WTC11 (cell line): ENCODE data around the gene MACROD2.

Experiments used
- AFF4 ChIP-seq: sonication (generic); formaldehyde crosslinking; IDR thresholded peaks from 2 replicates; pipeline ENCODE4 v1.8.1; 2023; ENCODE audit warnings: mild to moderate bottlenecking, missing genetic modification reagents, borderline replicate concordance
- CTCF ChIP-seq: fragments of 200-600 bp; IDR thresholded peaks from 2 replicates; pipeline ENCODE4 v1.8.0; 2022; ENCODE audit warnings: antibody characterized with exemption
- E2F5 ChIP-seq: sonication (generic); formaldehyde crosslinking; IDR thresholded peaks from 2 replicates; pipeline ENCODE4 v1.8.1; 2022; ENCODE audit warnings: mild to moderate bottlenecking, moderate library complexity, missing genetic modification reagents
- HMGA2 ChIP-seq: fragments of 250-450 bp; sonication (Bioruptor Pico); IDR thresholded peaks from 2 replicates; pipeline ENCODE4 v1.4.0; 2021; ENCODE audit warnings: mild to moderate bottlenecking, moderate library complexity
- NFE2L1 ChIP-seq: sonication (generic); formaldehyde crosslinking; IDR thresholded peaks from 2 replicates; pipeline ENCODE4 v1.8.1; 2023; ENCODE audit warnings: missing genetic modification reagents
- NR3C1 ChIP-seq: sonication (generic); formaldehyde crosslinking; conservative IDR thresholded peaks from 2 replicates; pipeline ENCODE4 v1.8.1; 2023; ENCODE audit warnings: low read depth, mild to moderate bottlenecking, missing genetic modification reagents
- SMAD3 ChIP-seq: sonication (generic); formaldehyde crosslinking; IDR thresholded peaks from 2 replicates; pipeline ENCODE4 v1.8.0; 2022; ENCODE audit warnings: missing genetic modification reagents, mild to moderate bottlenecking, borderline replicate concordance

GRCh38 chr20:15380770-15381169, 1385.5 kb downstream of the MACROD2 start:
- TF ChIP-seq NFE2L1 (CRISPR knock-in tag) (no peak), NR3C1 (no peak), E2F5 (CRISPR knock-in tag) (no peak), HMGA2 (CRISPR knock-in tag) (no peak), CTCF (no peak), SMAD3 (CRISPR knock-in tag) (no peak), AFF4 (CRISPR knock-in tag) (no peak)
